GM13976 (cell line): ENCODE measurements around the gene ZCCHC7.

Experiments
- DNase-seq: peaks from one replicate; pipeline ENCODE4 v3.0.0; 2012; ENCODE audit warnings: low spot score
- CTCF ChIP-seq: IDR thresholded peaks from 2 replicates; pipeline ENCODE4 v1.5.1; 2012; ENCODE audit warnings: borderline replicate concordance, mild to moderate bottlenecking; ENCODE audit not compliant: insufficient read depth; ENCODE audit errors: extremely low read depth, missing control alignments, control extremely low read depth
- in situ Hi-C: fragments of 300-500 bp; cut with MboI; formaldehyde crosslinking; loops from one replicate; pipeline ENCODE4 v1.12.0; 2022; ENCODE audit warnings: low sequenced_read_pairs, mixed read lengths, inconsistent platforms; ENCODE audit not compliant: unreplicated experiment

ZCCHC7 gene

GRCh38 chr9:37370968-37371563, 250.7 kb downstream of the ZCCHC7 start:
- DNase-seq = peak; percentile 65
- no peak for TF ChIP-seq CTCF
- in situ Hi-C loops = no loop called here

DNA sequence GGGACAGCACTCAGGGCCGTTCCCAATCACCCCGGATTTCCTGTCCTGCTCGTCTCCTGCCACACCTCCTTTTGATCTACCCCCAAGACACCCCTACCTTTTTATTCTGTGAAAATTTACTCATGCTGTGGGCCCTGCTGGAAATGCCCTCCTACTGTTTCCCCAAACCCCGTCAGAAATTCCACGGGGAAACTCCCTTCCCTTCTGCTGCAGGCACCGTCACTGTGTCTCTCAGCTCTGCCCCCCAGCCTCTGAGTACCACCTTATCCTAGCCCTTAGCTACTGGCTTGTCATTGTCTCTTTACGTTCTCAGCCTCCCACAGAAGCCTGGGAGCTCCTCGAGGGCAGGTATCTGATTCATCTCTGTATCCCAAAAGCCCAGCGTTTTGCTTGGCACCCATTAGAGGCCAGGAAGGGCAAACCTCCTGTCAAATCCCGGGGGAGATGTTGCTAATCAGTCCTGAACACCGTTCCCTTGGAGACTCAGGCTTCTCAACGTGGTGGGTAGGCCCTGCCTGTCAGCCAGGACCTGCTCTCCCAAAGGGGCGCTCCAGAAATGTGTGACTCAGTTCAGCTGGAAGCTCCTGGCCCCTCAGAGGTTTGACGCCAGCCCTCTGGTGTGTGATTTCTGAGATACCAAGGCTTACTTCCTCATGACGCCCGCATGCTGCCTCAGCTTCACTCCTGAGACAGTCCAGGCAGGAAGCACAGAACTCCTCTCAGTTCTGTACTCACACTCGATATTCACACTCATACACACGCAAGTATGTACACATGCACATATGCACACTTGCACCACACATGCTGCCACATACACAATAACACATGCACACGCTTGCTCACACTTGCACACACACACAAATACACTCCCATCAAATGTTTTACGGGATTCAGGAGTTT, 251.4 kb downstream of the ZCCHC7 start:
- in situ Hi-C loops = no loop called here
- DNase-seq = no peak
- TF ChIP-seq CTCF = no peak

DNA sequence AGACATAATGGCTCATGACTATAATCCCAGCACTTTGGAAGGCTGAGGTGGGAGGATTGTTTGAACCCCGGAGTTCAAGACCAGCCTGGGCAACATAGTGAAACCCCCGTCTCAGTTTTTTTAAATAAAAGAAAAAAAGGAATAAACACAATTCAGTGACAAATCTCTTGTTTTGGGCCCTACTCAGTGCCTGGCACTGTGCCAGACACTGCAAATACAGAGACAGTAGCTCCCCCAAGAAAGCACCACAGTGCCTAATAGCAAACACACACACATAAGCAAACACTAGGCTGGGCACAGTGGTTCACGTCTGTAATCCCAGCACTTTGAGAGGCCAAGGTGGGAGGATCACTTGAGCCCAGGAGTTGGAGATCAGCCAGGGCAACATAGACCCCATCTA, 252.5 kb downstream of the ZCCHC7 start:
- no peak for TF ChIP-seq CTCF
- in situ Hi-C loops = no loop called here
- DNase-seq = no peak

- in situ Hi-C loops = no loop called here
- no peak for DNase-seq
These were observed 253.2 kb downstream of the ZCCHC7 start for GRCh38 chr9:37373621-37374020.

GRCh38 chr9:37374892-37375291, 254.5 kb downstream of the ZCCHC7 start:
- in situ Hi-C loops = no loop called here
- TF ChIP-seq CTCF = peak; percentile 49
- peak; percentile 77 for DNase-seq

More at GRCh38 chr9:37373621-37374020, 253.2 kb downstream of the ZCCHC7 start:
- no peak for TF ChIP-seq CTCF

DNA sequence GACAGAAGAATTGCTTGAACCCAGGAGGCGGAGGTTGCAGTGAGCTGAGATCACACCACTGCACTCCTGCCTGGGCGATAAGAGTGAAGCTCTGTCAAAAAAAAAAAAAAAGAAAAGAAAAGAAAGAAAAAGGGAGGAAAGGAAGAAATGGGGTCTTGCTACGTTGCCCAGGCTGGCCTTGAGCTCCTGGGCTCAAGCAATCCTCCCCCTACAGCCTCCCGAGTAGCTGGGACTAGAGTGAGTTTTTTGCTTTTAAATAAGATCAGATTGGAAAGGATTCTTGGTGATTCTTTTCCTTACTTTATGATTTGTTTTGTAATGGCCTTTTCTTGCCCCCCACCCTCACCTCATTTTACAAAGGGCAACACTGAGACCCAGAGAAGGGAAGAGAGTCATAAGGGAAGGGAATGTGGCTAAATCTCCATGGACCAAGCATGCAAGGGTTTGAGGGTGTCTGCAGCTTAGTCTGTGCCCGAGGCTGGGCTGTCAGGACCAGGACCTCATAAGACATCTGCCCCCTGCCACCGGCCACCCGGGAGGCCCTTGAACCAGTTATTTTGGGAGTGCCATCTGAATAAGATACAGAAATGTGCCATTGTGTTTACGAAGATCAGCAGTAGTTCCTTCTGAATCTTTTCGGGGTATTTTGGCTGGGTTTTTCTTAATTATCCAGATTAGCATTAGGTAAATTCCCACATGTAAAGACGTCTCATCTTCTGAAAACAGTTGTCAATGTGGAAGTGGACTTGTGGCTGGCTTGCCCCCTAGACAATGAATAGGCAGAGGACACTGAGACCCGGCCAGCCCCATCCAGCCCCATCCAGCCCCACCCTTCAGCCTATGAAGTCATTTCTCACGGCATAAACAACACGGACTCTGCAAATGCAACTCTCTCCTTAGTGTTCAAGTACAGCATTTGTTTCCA, 257.6 kb downstream of the ZCCHC7 start:
- in situ Hi-C loops = no loop called here
- peak; percentile 70 for DNase-seq
- no peak for TF ChIP-seq CTCF
